Left cardiac atrium (tissue), 4 donors: ENCODE results near the gene SORCS1. TPM values are rescaled to one million over a fixed set of nuclear protein-coding genes. Genes with fewer than 3 reads are reported as not detected.
A peak's percentile ranks its signal among the peaks of the same experiment; 100 is the strongest.

ENCODE experiments used
- ATAC-seq, 2 donors: fragments of 200-7000 bp; cut with Tn5 transposase; one replicate each; pipeline ENCODE4 v1.9.1; 2020; ENCODE audit warnings: mild to moderate bottlenecking in 2 of 2, moderate library complexity in 2 of 2
- DNase-seq: peaks from one replicate; pipeline ENCODE4 v3.0.0-alpha.2; 2020
- intact Hi-C, 2 donors: fragments of 100-400 bp; cut with DNase I; formaldehyde crosslinking; loops; one replicate each; pipeline versions ENCODE4 v1.14.1 to v1.15.1; 2022 to 2023
- total RNA-seq, 2 donors: library from RNA; stranded (reverse); fragmentation: NEBNext Ultra II Directional; extraction: Animal tissue kit (Norgen Biotek cat#: 25700); gene quantifications; one replicate each; pipeline ENCODE4 v1.2.1, GENCODE V29; 2021
- donor health status: DM: no; HTN: yes; CAD: no.
- donor health status: DM: no; HTN: yes; CAD: no; lungs with severe emphysema.
- donor health status: DM: yes; HTN: yes; CAD: no.
- donor health status: Dilated cardiomyopathy.

The SORCS1 gene
- total RNA-seq, 2 donors from 2014 or later = 2.3 to 4.2 TPM

DNA sequence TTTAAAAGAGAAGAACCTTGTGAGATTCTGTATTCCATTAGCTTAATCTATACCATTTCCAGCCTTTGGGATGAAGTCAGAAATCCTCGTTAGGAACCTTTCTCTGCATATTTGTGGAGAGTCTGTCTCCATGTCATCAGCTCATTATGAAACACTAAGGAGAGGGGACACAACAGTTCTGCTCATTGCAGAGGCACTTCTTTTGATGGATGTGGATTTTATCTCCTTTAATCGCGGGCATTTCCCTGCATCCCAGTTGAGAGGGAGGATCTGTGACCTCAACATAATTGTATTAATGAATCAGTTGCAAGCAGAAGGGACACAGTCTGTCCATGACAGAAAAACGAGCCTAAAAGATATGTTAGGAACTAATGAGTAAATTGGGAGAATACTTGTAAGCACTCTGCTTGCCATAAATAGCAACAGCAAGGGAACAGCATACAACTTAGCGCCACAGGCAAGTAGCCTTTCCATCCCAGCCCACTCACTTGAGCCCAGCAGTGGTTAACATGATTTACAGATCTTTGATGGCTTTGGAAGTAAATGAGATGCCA is 37.9 kb downstream of the SORCS1 start:
- DNase-seq = no peak
- no peak for ATAC-seq
- intact Hi-C loops = no loop called here

DNA sequence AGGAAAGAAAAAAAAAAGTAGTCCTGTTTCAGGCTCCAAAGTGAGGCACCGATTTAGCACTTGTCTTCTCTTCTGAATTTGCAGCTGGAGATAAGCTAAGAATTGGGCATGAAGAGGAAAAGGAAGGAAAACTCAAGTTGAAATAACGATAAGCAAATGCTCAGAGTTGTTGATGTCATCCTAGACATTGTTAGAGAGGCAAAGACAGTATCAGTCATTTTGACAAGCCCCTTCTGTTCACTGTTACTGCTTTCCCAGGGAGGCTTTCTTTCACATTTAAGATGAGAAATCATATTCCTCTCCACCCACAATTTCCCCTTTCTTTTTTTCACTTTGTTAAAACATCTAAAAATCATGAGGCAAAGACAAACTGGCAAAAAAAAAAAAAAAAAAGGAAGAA is 41.8 kb downstream of the SORCS1 start:
- no peak for DNase-seq
- ATAC-seq = no peak
- intact Hi-C loops = no loop called here

DNA sequence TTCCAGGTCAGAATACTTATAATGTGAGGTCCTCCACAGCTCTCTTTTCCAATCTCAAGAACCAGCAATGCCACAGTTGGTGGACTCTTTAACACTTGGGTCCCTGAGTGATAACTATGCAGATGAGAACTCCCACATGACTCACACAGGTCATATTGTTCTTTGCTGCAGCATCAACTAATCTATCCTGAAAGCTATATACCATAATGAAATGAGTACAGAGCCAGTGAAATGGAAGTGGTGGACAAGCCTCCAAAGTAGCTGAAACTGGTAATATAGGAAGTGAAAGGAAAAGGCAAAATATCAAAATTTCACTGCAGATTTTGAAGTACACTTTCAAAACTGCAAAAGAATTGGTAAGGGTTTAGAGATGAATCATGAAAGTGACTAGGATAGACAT is 45.6 kb downstream of the SORCS1 start:
- DNase-seq (no peak), ATAC-seq (no peak)
- intact Hi-C loops = no loop called here

DNA sequence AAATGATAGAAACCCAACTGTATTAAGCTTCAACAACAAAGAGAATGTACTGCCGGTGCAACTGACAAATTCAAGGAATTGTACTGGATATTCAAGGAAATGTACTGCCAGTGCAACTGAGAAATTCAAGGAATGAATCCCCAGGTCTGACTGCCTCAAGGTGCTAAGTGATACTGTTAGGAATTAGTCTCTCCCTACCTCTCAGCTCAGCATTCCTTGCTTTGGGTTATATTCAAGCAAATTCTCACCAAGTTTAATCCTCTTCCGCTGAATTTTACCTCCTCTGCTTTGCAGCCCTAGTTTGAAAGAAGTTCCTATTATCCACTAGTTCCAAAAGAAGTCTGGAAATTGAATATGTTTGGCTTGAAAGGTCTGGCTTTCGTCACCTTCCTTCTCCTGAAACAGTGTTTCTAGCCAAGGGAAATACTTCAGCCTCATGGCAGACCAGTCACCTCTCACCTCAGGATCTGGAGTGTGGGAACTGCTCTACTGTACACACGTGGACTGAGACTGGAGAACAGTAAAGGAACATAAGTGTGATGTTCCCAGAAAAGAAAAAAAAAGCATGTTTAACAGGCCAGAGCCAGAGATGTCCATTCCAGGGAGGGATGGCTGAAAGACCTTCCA is 60.4 kb downstream of the SORCS1 start:
- intact Hi-C loops = no loop called here
- DNase-seq (no peak), ATAC-seq (no peak)

DNA sequence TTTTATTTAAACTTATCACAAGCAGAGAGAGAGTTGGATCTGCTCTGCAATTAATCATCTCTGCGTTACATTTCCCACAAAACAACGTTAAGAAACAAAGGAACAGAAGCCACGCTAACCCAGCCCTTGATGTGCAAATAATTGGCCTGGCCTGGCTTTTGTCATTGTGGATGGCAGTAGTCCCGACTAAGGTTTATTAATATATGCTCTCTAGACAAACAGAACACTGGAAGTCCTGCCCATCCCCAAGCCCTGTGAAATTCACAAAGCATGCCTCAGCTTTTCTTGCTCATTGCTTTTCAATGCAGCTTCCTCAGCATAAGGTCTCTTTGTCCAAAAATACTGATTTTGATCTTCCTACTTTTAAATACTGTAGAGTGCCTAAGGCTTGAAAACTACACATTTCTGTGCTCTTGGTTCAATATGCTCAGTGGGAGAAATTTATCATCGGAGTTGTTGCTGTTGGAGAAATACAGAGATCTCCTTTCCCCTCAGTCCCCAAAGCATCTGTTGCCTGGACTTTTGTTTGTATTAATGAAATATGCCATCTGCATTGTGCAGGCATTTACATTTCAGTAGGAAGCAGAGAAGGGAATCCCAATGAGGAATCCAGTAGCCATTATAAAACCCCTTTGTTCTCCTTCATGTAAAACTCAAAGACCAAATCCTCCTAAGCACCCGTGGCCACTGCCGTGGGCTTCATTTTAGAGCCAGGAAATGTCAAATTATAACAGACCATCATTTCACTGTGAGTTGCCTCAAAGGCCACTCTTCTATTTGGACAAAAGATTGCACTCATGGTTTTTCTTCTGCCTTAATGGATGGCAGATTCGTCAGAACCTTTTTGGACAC is 61.1 kb downstream of the SORCS1 start:
- intact Hi-C loops = no loop called here
- DNase-seq = no peak
- no peak for ATAC-seq

DNA sequence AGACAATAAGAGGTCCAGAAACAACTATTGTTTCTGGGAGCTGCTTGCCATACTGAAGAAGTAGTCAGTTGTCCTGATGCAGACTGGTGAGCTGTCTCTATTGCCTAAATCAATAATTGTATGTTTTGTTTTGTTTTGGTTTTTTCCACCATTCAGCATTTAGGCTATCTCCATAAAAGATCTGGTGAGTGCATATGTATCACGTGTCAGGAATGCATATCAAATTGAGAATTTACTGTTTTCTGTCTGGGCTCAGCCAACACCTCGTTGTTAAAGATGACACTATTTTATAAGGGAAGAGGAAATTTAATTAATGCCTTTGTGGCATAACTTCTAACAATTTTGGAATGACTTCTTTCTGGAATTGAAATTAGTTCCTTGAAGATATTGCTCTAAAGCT is 66.2 kb downstream of the SORCS1 start:
- no peak for ATAC-seq
- DNase-seq = no peak
- intact Hi-C loops = no loop called here

DNA sequence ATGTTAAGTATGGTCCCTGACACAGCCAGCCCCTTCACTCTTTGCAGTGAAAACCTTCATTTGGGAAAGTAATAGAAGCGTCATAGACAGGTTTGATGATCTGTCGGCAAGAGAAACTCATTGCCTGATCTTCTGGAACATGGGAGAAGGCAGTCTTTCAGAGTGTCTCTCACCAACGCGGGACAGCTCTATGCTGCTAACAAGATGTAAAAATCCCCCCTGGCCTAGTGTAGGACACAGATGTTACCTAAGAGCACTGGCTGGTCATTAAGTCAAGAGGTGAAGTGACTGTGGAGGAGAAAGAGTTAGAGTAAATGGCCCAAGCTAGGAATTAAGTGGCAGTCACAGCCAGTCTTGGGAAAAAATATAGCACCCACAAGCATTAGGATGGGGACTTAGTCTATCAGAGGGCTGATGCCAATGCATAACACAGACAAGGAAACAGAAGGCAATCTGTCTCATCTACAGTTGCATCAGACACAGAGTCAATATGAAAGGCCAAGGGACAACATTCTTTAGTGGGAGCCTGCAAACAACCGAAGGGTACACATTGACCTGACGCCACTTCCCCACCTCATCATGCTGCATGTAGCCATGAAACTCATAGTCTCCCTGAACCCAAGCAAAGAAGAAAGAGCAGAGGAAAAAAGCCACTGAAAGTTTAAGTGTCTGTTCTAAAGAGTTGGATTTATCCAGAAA is 69.5 kb downstream of the SORCS1 start:
- ATAC-seq = no peak
- no peak for DNase-seq
- intact Hi-C loops = no loop called here

DNA sequence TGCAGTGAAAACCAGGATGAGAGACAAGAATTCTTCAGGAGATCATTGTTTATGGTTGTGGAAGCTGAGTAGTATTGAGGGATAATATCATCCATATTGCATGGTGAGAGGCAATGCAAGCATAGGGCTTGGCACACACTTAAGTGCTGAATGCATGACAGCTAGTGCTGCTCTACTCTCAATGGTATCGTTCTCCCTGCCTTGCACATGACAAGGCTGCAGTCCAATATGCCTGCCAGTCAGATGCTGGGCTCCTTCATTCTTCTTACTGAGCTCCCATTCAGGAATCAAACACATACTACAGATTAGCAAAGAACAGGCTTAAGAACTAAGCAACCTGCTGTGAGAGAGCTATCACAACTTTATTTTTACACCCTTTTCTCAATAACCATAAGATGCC is 72.2 kb downstream of the SORCS1 start:
- intact Hi-C loops = no loop called here

DNA sequence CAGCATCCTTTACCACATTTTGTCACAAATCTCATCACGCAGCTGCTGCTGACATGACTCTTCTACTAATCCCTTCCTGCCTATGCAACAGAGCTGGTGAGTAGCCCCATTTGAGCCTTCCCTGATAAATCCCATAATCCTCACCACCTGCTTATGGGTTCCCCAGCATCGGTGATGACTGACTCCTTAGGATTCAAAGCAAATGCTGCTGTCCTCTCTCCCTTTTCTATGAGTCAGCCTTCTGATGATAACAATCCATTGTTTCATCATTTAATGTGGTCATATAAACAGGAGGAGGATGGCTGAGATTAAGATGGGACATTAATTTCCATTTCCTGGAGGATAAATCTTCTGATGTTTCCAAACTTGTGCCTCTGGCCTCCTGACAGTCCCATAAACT is 73.4 kb downstream of the SORCS1 start:
- ATAC-seq = no peak
- no peak for DNase-seq
- intact Hi-C loops = no loop called here

More for the DNA sequence above, 72.2 kb downstream of the SORCS1 start:
- no peak for DNase-seq
- ATAC-seq = no peak

DNA sequence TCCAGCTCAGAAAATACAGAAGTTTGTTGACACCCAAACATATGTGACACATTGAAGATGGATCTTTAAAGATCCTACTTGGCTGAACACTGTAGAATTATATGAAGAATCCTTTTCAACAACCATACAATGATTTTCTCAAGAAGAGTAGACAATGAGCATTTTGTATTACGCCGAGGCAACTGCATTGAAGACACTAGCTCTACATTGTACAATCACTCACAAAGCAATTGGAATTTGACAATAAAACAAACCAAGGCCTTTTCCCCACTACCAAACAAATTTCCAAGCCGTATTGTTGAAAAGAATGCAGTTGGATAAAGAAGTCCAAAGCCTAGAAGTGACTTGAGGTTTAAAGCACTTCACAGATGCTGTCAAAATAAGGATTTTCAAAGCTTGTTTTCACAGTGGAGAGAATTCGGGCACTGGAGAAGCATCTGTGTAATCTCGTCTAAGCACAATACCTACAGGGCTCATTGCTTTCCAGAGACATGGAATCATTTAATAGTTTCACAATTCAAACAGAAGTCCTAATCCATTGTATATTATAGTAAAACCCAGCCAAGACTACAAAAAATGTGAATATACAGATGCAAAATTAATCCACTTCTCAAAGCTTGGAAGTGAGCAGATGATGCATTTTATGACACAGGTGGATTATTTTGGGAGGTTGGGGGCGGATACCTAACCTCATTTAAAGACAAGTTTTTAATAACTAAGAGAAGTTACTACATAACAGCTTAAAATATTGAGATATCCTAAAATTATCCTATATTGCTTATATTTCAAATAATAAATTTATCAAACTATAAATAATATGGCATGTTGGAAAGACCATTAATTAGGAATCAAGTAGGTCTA is 78.6 kb downstream of the SORCS1 start:
- DNase-seq (no peak), ATAC-seq (no peak)
- intact Hi-C loops = no loop called here

DNA sequence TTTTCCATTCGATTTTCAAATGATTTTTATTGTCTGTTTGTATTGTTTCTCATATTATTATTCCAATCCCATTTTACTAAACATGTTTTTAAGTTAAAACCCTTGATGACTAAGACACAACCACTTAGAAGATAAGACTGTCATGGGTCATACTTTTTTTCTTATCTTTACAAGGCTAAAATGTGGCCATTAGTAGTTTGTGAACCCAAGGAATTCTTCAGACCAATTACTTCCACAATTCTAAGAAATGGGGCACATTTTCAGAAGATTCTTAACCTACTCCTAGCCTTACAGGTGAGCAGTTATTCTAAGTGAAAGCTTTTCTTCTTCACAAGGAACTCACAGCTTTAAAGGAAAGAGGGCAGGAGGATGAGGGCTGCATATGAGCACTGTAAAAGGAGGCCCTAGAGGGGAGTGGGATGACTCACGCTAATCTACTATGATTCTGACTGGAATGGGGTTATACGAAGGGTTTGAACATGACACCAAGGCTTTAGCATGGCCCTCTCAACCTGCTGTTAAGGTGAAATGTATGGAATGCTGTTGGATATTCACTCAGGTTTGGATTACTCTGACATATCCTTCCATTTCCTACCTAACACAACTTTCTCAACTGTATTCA is 81.0 kb downstream of the SORCS1 start:
- no peak for ATAC-seq
- DNase-seq = no peak
- intact Hi-C loops = no loop called here

DNA sequence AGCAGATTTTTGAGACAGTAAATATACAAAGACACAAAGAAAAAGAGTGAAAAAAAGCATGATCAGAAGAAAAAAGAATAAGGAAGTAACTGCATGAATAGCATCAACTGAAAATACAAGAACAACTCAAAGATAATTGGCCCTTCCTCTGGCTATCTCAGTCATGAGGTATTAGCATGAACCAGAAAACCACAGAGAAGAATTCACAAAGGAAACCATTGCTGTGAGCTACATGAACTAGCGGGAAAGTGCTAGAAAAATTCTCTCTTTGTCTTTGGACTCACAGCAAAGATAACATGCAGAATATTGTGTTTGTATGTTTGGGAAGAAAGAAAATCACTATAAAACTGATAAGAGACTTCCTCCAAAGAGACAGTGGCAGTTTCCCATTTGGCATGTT is 82.9 kb downstream of the SORCS1 start:
- no peak for ATAC-seq
- intact Hi-C loops = no loop called here

DNA sequence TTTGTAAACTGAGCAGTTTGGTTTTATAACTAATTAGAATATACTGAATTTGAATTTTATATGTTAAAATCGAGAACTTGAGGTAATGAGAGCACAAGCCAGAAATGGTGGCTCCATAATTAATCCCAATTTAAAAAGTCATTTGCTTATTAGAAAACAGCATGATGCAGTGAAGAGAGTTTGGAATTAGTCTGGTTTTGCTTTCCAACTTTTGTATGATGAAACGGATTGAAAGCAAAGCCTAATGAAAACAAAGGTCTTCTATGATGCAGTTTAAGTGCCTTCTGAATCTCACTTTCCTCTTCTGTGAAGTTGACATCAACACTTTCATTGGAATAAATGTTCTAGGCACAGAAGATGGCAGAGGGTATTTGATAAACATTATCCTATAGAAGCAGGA is 89.4 kb downstream of the SORCS1 start:
- intact Hi-C loops = no loop called here
- ATAC-seq = no peak
- DNase-seq = no peak

More for the DNA sequence above, 82.9 kb downstream of the SORCS1 start:
- no peak for DNase-seq

DNA sequence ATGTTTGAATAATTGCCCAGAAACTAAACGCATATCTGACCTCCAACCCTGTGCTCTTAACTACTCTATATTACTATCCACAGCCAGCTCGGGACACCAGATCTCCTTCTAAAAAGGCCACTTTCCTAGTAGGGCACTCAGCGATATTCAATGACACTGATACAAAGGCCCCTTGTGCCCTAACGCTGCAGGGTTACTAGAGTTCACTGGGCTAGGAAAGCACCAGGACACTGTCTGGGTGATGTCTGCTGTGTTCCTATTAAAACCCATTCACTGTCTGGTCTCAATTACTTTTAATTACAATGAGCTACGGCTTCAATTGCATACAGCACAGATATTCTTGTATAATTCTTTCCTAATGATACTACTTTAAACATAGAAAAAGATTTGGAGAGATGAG is 91.7 kb downstream of the SORCS1 start:
- intact Hi-C loops = no loop called here
- DNase-seq (no peak), ATAC-seq (no peak)

DNA sequence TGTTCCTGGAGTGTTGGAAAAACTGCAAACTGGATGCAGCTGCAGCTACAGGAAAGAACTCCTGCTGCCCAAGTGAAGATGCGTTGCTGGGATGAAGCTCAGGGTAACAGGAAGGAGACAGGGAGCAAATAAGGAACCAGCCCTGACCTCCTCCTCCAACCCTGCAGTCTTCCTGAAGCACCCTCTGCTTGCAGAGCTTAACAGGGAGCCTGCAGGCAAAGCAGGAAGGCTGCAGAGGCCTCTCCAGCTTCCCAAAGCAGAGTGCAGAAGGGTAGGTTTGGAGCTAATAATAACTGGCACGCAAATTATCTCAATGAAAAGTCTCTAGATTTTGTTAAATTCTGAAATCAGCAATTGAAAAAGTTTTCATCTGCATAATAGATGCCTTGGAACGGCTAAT is 92.5 kb downstream of the SORCS1 start:
- intact Hi-C loops = no loop called here
- DNase-seq = no peak
- no peak for ATAC-seq

DNA sequence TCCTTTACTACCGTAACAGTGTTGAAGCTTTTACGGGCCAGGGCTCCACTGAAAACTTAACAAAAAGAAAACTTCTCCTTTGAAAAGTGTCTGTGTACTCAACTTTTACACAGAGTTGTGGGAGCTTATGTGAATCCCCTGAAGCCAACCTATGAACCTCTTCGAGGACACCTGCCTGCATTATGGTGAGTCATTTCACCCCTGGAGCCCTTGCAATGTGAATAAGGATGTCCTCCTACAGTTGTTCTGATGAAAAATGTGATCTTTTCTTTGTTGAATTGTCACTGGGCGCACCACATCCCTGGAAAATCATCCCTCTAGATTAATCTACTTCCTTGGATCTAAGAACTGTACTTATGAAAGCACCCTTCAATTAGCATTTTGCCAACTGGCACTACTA is 93.2 kb downstream of the SORCS1 start:
- intact Hi-C loops = no loop called here
- ATAC-seq = no peak
- DNase-seq = no peak

DNA sequence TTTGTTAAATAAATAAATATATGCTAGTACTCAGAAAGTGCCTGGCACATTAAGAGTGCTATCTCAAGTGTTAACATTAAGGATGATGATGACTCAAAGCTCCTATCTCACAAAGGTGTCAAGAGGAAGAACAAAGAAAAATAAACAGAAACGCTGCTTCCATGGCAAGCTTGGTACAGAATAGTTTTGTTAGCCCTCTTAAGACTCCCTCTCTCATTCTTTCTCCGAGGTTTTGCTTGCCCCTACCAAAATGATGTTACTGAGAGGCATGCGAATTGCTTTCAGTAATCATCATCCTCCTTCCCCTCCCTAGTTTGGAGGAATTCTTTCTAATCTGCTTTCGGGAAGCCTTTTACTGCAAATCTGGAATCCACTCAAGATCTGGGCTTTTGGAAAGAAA is 96.7 kb downstream of the SORCS1 start:
- ATAC-seq (peak in 1 of 2 donors; percentile 90), DNase-seq (no peak)
- intact Hi-C loops = no loop called here

DNA sequence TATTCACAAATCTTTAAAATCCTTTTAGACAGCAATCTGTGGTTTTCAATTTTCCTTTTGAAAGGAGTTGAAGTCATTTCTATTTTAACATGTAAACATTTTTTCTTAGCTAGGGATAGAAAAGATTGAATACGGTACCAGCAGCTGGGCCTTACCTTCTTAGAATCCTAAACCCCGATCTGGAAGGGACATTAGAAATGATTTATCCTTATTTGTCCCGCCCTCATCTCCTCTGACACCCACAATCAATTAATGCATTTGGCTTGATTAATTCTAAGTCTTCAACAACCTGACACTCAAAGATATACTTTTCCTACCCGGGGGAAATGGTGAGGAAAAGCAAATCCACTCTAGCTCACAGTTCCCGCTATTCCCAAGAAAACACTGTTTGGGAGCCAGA is 100.4 kb downstream of the SORCS1 start:
- ATAC-seq = no peak
- DNase-seq = no peak
- intact Hi-C loops = no loop called here

DNA sequence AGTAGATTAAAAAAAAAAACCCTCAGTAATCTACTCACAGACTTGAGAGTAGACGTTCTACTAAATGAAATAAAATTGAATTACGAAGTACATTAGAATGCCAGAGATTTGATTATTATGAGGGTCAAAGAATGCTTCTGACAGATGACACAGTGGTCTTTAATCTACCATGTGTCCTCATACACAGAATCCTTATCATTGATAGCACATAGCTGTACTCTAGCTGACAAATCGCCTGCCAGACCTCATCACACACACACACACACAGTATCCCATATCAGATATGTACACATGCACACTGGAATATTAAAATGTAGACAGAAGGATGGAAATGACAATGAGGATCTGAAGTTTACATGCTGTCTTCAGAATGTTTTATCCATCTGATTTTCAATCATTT is 104.6 kb downstream of the SORCS1 start:
- intact Hi-C loops = no loop called here
- no peak for DNase-seq
- no peak for ATAC-seq
